Peyer's patch (tissue), 4 donors: ENCODE data around the gene UBE2S.

ENCODE experiments used
- POLR2A ChIP-seq, 2 donors: fragments of 450-650 bp; IDR thresholded peaks; one replicate each; pipeline ENCODE4 v1.5.1; 2017; ENCODE audit warnings: antibody characterized with exemption in 2 of 2, mild to moderate bottlenecking in 2 of 2, moderate library complexity in 2 of 2
- TF ChIP-seq, protein P1 (sequence below), 6 experiments: fragments of 450-650 bp in 4 of 6; fragments of 200-600 bp in 2 of 6; sonication (generic) in 1 of 6; IDR thresholded peaks; one replicate each; pipeline ENCODE4 v1.5.1; 2017 to 2019; ENCODE audit warnings: antibody characterized with exemption in 6 of 6, mild to moderate bottlenecking in 3 of 6, moderate library complexity in 1 of 6

DNA sequence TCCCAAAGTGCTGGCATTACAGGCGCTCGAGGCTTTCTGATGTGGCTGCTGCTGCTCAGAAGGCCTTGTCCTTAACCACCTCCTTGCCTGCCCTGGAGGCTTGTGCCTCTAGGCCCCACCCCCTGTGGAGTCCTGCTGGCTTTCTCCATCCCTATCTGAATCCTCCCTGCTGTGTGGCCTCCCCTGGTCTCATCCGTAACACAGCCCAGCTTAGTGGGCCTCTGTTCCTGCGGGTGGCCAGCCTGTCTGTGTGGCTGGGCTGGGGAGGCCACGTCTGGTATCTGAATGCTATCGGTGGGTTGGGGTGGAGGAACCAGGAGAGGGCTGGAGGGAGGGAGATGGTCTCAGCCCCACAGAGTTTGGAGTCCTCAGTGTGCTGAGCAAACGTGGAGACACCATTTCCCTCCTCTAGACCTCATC, 17.1 kb downstream of the UBE2S start:
- TF ChIP-seq, protein P1, sequence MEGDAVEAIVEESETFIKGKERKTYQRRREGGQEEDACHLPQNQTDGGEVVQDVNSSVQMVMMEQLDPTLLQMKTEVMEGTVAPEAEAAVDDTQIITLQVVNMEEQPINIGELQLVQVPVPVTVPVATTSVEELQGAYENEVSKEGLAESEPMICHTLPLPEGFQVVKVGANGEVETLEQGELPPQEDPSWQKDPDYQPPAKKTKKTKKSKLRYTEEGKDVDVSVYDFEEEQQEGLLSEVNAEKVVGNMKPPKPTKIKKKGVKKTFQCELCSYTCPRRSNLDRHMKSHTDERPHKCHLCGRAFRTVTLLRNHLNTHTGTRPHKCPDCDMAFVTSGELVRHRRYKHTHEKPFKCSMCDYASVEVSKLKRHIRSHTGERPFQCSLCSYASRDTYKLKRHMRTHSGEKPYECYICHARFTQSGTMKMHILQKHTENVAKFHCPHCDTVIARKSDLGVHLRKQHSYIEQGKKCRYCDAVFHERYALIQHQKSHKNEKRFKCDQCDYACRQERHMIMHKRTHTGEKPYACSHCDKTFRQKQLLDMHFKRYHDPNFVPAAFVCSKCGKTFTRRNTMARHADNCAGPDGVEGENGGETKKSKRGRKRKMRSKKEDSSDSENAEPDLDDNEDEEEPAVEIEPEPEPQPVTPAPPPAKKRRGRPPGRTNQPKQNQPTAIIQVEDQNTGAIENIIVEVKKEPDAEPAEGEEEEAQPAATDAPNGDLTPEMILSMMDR (IDR thresholded peaks at IDR 0.05) = no peak
- TF ChIP-seq POLR2A (IDR thresholded peaks at IDR 0.05) = no peak
